Activated T-helper 17 cell treated with anti-CD3 and anti-CD28 coated beads, Interleukin-2, amount 50 U/mL, for 72 hours (primary cell): Measurements from ENCODE around the gene MAGED1. TPM values are rescaled to one million over a fixed set of nuclear protein-coding genes. Genes with fewer than 3 reads are reported as not detected.
"Not testable (repeated sequence)": the region's sequence is repeated elsewhere in the genome, so short reads cannot be mapped to it uniquely, and the experiment has no call there.

Experiments used
- ATAC-seq: fragments of 150-1000 bp; cut with Tn5 transposase; replicated peaks from 2 replicates; pipeline ENCODE4 v1.10.0; 2021; ENCODE audit warnings: mild to moderate bottlenecking, moderate library complexity
- H3K27ac Mint-ChIP-seq: one replicate; pipeline ENCODE4 v1.8.0; 2022; ENCODE audit warnings: mixed read lengths
- H3K27me3 Mint-ChIP-seq: one replicate; pipeline ENCODE4 v1.8.0; 2022; ENCODE audit warnings: mixed read lengths
- H3K36me3 Mint-ChIP-seq: one replicate; pipeline ENCODE4 v1.8.0; 2022; ENCODE audit warnings: low read depth, mild to moderate bottlenecking, mixed read lengths
- H3K4me1 Mint-ChIP-seq: one replicate; pipeline ENCODE4 v1.8.0; 2022; ENCODE audit warnings: mixed read lengths
- H3K4me3 Mint-ChIP-seq: one replicate; pipeline ENCODE4 v1.8.0; 2022; ENCODE audit warnings: mild to moderate bottlenecking, mixed read lengths
- H3K9me3 Mint-ChIP-seq: one replicate; pipeline ENCODE4 v1.8.0; 2022; ENCODE audit warnings: mixed read lengths
- total RNA-seq, 2 donors: library from RNA; stranded (reverse); gene quantifications; one replicate each; pipeline ENCODE4 v1.2.3, GENCODE V29; 2022

MAGED1 gene
- total RNA-seq, 2 donors from 2014 or later: 40.0 to 40.4 TPM

- Mint-ChIP-seq H3K36me3 (peaks cover 5% of the 10 kb centered on the region), H3K4me1 (peaks cover 3% of the 10 kb centered on the region), H3K27ac (no peak overlapping the region), H3K4me3 (no peak overlapping the region), H3K9me3 (no peaks in the 10 kb centered on the region), H3K27me3 (no peaks in the 10 kb centered on the region)
- no peak for ATAC-seq
Observed at GRCh38 chrX:51878056-51878455, 15.4 kb upstream of the MAGED1 start.

DNA sequence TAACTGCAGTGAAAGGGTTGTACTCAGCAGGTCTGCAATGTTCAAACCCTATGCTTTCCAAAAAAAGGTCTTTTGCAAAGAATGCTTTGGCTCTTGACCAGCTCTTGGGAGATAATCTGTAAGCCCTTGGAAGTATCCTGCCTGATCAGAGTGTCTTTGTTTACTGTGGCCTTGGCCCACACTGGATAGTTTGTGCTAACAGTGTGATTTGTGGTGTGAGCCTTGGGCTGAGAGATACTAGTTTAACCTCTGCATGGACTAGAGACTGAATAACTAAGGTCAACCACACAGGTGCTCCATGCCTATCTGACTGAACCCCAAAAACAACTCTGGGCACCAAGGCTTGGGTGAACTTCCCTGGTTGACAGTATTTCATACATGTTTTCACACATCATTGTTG is 3.6 kb upstream of the MAGED1 start:
- no peak for ATAC-seq
- H3K36me3 Mint-ChIP-seq: peaks cover 12% of the 10 kb centered on the region
- H3K4me1 Mint-ChIP-seq: peaks cover 8% of the 10 kb centered on the region
- no peaks in the 10 kb centered on the region for H3K27me3 Mint-ChIP-seq
- no peaks in the 10 kb centered on the region for H3K9me3 Mint-ChIP-seq
- H3K27ac Mint-ChIP-seq: no peak overlapping the region
- no peak overlapping the region for H3K4me3 Mint-ChIP-seq

- no peaks in the 10 kb centered on the region for H3K27me3 Mint-ChIP-seq
- H3K9me3 Mint-ChIP-seq: no peaks in the 10 kb centered on the region
- peaks cover 8% of the 10 kb centered on the region for H3K4me1 Mint-ChIP-seq
- H3K27ac Mint-ChIP-seq: peak overlapping the region; percentile 77
- H3K36me3 Mint-ChIP-seq: peaks cover 18% of the 10 kb centered on the region
- no peak for ATAC-seq
- H3K4me3 Mint-ChIP-seq: peak overlapping the region; percentile 48
Observed at GRCh38 chrX:51891245-51891644, 2.2 kb upstream of the MAGED1 start.

- H3K4me3 Mint-ChIP-seq: peak overlapping the region; percentile 48
- ATAC-seq: peak; percentile 30
- H3K36me3 Mint-ChIP-seq: peaks cover 19% of the 10 kb centered on the region
- no peaks in the 10 kb centered on the region for H3K9me3 Mint-ChIP-seq
- peak overlapping the region; percentile 77 for H3K27ac Mint-ChIP-seq
- no peaks in the 10 kb centered on the region for H3K27me3 Mint-ChIP-seq
- peaks cover 8% of the 10 kb centered on the region for H3K4me1 Mint-ChIP-seq
Observed at GRCh38 chrX:51891821-51892551, 1.4 kb upstream of the MAGED1 start.

GRCh38 chrX:51893931-51894696 is 691 bp downstream of the MAGED1 start:
- no peaks in the 10 kb centered on the region for H3K27me3 Mint-ChIP-seq
- peak overlapping the region; percentile 96 for H3K27ac Mint-ChIP-seq
- no peaks in the 10 kb centered on the region for H3K9me3 Mint-ChIP-seq
- H3K36me3 Mint-ChIP-seq: peaks cover 36% of the 10 kb centered on the region
- H3K4me3 Mint-ChIP-seq: peak overlapping the region; percentile 88
- ATAC-seq: no peak
- H3K4me1 Mint-ChIP-seq: peaks cover 8% of the 10 kb centered on the region

GRCh38 chrX:51894697-51895336 is 1.4 kb downstream of the MAGED1 start:
- Mint-ChIP-seq H3K36me3 (peaks cover 39% of the 10 kb centered on the region), H3K27me3 (no peaks in the 10 kb centered on the region), H3K27ac (no peak overlapping the region), H3K4me1 (peaks cover 8% of the 10 kb centered on the region), H3K4me3 (peak overlapping the region; percentile 88), H3K9me3 (no peaks in the 10 kb centered on the region)
- no peak for ATAC-seq

DNA sequence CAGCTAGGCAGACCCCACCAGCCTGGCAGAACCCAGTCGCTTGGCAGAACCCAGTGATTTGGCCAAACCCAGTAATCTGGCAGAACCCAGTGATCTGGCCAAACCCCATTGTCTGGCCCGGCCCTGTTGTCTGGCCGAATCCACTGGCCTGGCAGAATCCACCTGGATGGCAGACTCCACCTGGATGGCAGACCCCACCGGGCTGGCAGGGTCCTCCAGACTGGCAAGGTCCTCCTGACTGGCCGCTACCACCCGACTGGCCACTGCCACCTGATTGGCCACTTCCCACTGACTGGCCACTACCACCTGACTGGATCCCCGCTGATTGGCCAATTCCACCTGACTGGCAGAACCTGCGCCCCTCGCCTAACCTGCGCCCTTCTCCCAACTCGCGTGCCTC is 3.2 kb downstream of the MAGED1 start:
- Mint-ChIP-seq H3K9me3 (no peaks in the 10 kb centered on the region), H3K4me3 (no peak overlapping the region), H3K27me3 (no peaks in the 10 kb centered on the region), H3K36me3 (peaks cover 54% of the 10 kb centered on the region), H3K4me1 (peaks cover 8% of the 10 kb centered on the region), H3K27ac (no peak overlapping the region)
- no peak for ATAC-seq

DNA sequence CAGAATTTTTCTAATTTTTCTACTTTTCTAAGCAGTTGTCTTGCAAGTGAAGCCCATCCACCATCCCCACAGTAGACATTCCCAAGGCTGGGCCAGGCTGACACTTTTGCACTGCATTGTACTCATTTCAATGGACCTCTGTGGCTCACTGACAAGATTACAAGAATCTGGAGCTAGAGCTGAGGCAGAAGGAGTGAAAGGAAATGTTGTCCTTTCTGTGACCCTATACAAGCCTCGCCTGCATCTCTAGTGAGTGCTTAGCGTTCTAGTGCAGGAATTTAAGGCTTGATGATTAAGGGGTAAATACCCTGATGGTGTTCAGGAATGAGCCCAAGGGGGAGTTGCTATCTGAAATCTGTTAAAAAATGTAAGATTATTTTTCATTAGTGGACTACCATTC is 6.3 kb downstream of the MAGED1 start:
- Mint-ChIP-seq H3K9me3 (no peaks in the 10 kb centered on the region), H3K27ac (no peak overlapping the region), H3K36me3 (peaks cover 54% of the 10 kb centered on the region), H3K27me3 (no peaks in the 10 kb centered on the region), H3K4me3 (no peak overlapping the region), H3K4me1 (no peaks in the 10 kb centered on the region)
- ATAC-seq: no peak

DNA sequence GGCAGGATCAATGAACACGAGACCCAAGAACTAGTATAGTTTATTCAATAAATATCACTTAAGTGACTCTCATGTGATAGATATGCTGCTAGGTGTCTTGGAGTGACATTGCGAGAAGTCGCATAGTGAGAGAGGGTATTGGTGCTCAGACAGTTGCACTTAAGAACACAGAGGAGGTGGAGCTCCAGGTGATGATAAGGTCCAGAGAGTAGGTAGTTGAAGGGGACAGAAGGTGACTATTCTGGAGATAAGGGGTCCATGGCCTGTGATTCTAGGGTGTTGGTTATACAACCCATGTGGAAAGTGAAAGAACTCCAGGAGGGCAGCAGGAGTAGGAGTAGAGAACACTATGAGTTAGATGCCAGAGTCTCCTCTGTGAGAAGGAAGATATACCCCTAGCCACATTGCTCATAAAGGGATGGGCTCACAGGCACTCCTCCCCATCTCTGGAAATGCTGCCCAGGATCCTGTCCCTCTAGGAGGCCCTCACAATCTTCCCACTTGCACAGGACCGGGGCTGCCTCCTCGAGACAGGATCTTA is 9.2 kb downstream of the MAGED1 start:
- ATAC-seq: no peak
- Mint-ChIP-seq H3K36me3 (peaks cover 40% of the 10 kb centered on the region), H3K4me1 (no peaks in the 10 kb centered on the region), H3K27me3 (no peaks in the 10 kb centered on the region), H3K4me3 (no peak overlapping the region), H3K27ac (peak overlapping the region; percentile 48), H3K9me3 (no peaks in the 10 kb centered on the region)

- H3K9me3 Mint-ChIP-seq: not testable (repeated sequence)
Observed at GRCh38 chrX:51905152-51905551, 11.7 kb downstream of the MAGED1 start.

DNA sequence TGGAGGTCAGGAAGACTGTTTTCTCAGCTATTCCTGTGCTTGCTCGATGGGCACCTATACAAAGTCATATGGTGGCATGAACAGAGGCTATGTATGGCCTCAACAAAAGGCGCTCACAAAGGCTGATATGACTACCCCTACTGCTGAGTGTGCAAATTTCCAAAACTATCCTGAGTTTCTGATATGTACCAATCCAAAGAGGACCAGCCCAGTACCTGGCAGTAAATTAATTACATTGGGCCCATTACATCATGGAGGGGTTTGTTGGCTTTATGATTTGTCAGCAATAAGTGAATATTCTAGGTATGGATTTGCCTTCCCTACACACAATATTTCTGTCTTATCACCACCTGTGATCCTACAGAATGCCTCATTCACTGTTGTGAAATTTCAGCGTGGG is 12.3 kb downstream of the MAGED1 start:
- no peak for ATAC-seq
- peaks cover 20% of the 10 kb centered on the region for H3K36me3 Mint-ChIP-seq
- no peak overlapping the region for H3K4me3 Mint-ChIP-seq

More at GRCh38 chrX:51905152-51905551, 11.7 kb downstream of the MAGED1 start:
- not testable (repeated sequence) for H3K27me3 Mint-ChIP-seq, H3K27ac Mint-ChIP-seq, H3K4me1 Mint-ChIP-seq, ATAC-seq, H3K4me3 Mint-ChIP-seq
- peaks cover 23% of the 10 kb centered on the region for H3K36me3 Mint-ChIP-seq

DNA sequence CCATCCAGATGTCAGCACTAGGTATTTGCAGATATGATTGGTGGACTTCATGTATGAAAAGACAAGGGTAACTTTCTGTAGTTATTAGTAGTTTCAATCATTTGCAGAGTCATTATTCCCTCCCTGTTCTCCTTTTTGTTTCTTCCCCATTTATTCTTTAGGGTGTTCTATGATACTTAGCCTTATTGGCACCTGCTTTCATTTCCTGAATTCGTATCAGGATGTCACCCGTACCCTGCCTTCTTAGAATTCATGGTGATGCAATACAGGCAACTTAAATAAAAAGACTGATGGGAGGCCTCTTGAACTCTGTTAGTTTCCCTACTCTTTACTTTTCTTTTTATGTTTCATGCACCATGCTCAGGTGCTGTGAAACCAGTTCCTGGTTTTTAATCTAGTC is 24.2 kb downstream of the MAGED1 start:
- no peak overlapping the region for H3K4me3 Mint-ChIP-seq
- no peak for ATAC-seq
- no peaks in the 10 kb centered on the region for H3K4me1 Mint-ChIP-seq
- H3K9me3 Mint-ChIP-seq: no peaks in the 10 kb centered on the region
- no peak overlapping the region for H3K27ac Mint-ChIP-seq
- no peaks in the 10 kb centered on the region for H3K36me3 Mint-ChIP-seq
- H3K27me3 Mint-ChIP-seq: peaks cover 12% of the 10 kb centered on the region

More for the DNA sequence above, 12.3 kb downstream of the MAGED1 start:
- Mint-ChIP-seq H3K9me3 (no peaks in the 10 kb centered on the region), H3K27ac (no peak overlapping the region), H3K27me3 (no peaks in the 10 kb centered on the region), H3K4me1 (no peaks in the 10 kb centered on the region)

DNA sequence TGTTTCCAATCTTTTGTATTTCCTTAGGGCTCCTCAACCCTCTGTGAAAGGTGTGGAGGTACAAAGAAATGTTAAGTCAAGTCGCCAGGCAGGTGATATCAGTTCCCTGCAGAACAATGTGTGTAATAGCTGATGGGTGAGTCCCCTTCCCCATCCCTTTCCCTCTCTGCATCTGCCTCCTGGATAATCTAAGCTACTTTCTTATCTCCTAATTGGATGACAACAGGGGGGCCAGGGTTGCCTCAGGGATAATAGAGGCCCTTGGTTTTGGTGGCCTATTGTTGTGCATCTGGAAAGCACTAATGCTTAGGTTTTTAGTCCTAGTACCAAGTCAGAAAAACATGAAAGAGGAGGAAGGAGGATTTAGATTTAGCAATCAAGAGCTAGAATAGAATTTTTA is 29.1 kb downstream of the MAGED1 start:
- Mint-ChIP-seq H3K4me3 (no peak overlapping the region), H3K4me1 (no peaks in the 10 kb centered on the region), H3K9me3 (no peaks in the 10 kb centered on the region), H3K36me3 (no peaks in the 10 kb centered on the region), H3K27ac (no peak overlapping the region), H3K27me3 (peaks cover 9% of the 10 kb centered on the region)
- no peak for ATAC-seq

GRCh38 chrX:51931566-51932150 is 38.2 kb downstream of the MAGED1 start:
- Mint-ChIP-seq H3K27ac (no peak overlapping the region), H3K9me3 (no peaks in the 10 kb centered on the region), H3K4me3 (no peak overlapping the region), H3K4me1 (no peaks in the 10 kb centered on the region), H3K36me3 (no peaks in the 10 kb centered on the region), H3K27me3 (peaks cover 4% of the 10 kb centered on the region)
- ATAC-seq: no peak
